B cell (primary cell): ENCODE data around the gene TFEB. TPM values are rescaled to one million over a fixed set of nuclear protein-coding genes. Genes with fewer than 3 reads are reported as not detected.
A peak's percentile ranks its signal among the peaks of the same experiment; 100 is the strongest.

Experiments used
- ATAC-seq: fragments of 200-7000 bp; cut with Tn5 transposase; one replicate; pipeline ENCODE4 v1.10.0; 2021; ENCODE audit warnings: low read depth, mild to moderate bottlenecking, moderate number of reproducible peaks, moderate library complexity
- CTCF ChIA-PET: fragments of 350-600 bp; sonication (Branson Sonifier 250); formaldehyde crosslinking; loops from one replicate; lab custom pipeline; 2021; ENCODE audit warnings: antibody characterized with exemption, inconsistent platforms; lab: Charles Lee
- POLR2A ChIA-PET: fragments of 350-600 bp; sonication (Branson Sonifier 250); formaldehyde crosslinking; loops from one replicate; lab custom pipeline; 2021; ENCODE audit warnings: antibody characterized with exemption; lab: Charles Lee
- DNase-seq: peaks from one replicate; pipeline ENCODE4 v3.0.0; 2013
- H2AFZ ChIP-seq: 2 replicates; pipeline ENCODE4 v1.6.1; 2012; ENCODE audit warnings: mild to moderate bottlenecking, low read depth, low read length; ENCODE audit not compliant: insufficient read depth, poor library complexity, severe bottlenecking
- H3K27ac ChIP-seq, 2 donors: 1 replicate in 1 of 2; 2 replicates in 1 of 2; pipeline ENCODE4 v1.5.1; 2012 to 2013; ENCODE audit warnings: low read length in 2 of 2, mild to moderate bottlenecking in 2 of 2, moderate library complexity in 1 of 2
- H3K27me3 ChIP-seq, 4 experiments: fragments of 200-600 bp in 1 of 4; sonication (generic) in 1 of 4; replicated peaks in 1 of 4; 1 replicate in 2 of 4; 2 replicates in 2 of 4; pipeline versions ENCODE4 v1.6.1 to v1.7.0; 2013 to 2016; ENCODE audit warnings: low read length in 3 of 4, mild to moderate bottlenecking in 2 of 4, mixed read lengths in 1 of 4, moderate library complexity in 1 of 4; ENCODE audit not compliant: insufficient read depth in 4 of 4, control insufficient read depth in 3 of 4; ENCODE audit errors: control extremely low read depth in 1 of 4
- H3K36me3 ChIP-seq, 2 experiments: replicated peaks in 1 of 2; 1 replicate in 1 of 2; 2 replicates in 1 of 2; pipeline versions ENCODE4 v1.6.1 to v1.7.1; 2013; ENCODE audit warnings: low read length in 1 of 2; ENCODE audit not compliant: insufficient read depth in 2 of 2, control insufficient read depth in 1 of 2; ENCODE audit errors: control extremely low read depth in 1 of 2, extremely low read depth in 1 of 2
- H3K4me1 ChIP-seq, 2 donors: fragments of 200-600 bp in 1 of 2; sonication (generic) in 1 of 2; 1 replicate in 1 of 2; 2 replicates in 1 of 2; pipeline versions ENCODE4 v1.5.1 to v1.6.1; 2013 to 2017; ENCODE audit warnings: low read length in 2 of 2; ENCODE audit not compliant: control insufficient read depth in 2 of 2, insufficient read depth in 2 of 2
- H3K4me2 ChIP-seq: replicated peaks from 2 replicates; pipeline ENCODE3; 2012; ENCODE audit warnings: mild to moderate bottlenecking, low read depth, low read length; ENCODE audit not compliant: poor library complexity, severe bottlenecking
- H3K4me3 ChIP-seq, 5 experiments: fragments of 200-600 bp in 1 of 5; sonication (generic) in 1 of 5; 1 replicate in 3 of 5; 2 replicates in 2 of 5; pipeline versions ENCODE4 v1.5.1 to v1.7.0; 2011 to 2016; ENCODE audit warnings: low read length in 4 of 5, mild to moderate bottlenecking in 4 of 5, low read depth in 2 of 5, control low read depth in 1 of 5, moderate library complexity in 1 of 5; ENCODE audit not compliant: insufficient read depth in 1 of 5; ENCODE audit errors: control extremely low read depth in 1 of 5, extremely low read depth in 1 of 5
- H3K79me2 ChIP-seq: fragments of 200-600 bp; sonication (generic); one replicate; pipeline ENCODE4 v1.6.0; 2016; ENCODE audit warnings: low read length; ENCODE audit not compliant: control insufficient read depth, insufficient read depth
- H3K9ac ChIP-seq: fragments of 200-600 bp; sonication (generic); 2 replicates; pipeline ENCODE4 v1.6.1; 2017; ENCODE audit warnings: mild to moderate bottlenecking, low read length, moderate library complexity
- H3K9me3 ChIP-seq, 3 donors: one replicate each; pipeline versions ENCODE4 v1.6.1 to v1.7.1; 2013; ENCODE audit warnings: low read length in 2 of 3; ENCODE audit not compliant: control insufficient read depth in 2 of 3, insufficient read depth in 1 of 3; ENCODE audit errors: control extremely low read depth in 1 of 3
- H4K20me1 ChIP-seq: 2 replicates; pipeline ENCODE4 v1.6.0; 2012; ENCODE audit warnings: mild to moderate bottlenecking, low read length; ENCODE audit not compliant: insufficient read depth, control insufficient read depth, poor library complexity, severe bottlenecking
- H3K27ac Mint-ChIP-seq: one replicate; pipeline ENCODE4 v1.8.0; 2021; ENCODE audit warnings: mixed read lengths
- H3K27me3 Mint-ChIP-seq: one replicate; pipeline ENCODE4 v1.8.0; 2021; ENCODE audit warnings: mixed read lengths
- H3K4me1 Mint-ChIP-seq: one replicate; pipeline ENCODE4 v1.8.0; 2021; ENCODE audit warnings: mixed read lengths
- H3K4me3 Mint-ChIP-seq: one replicate; pipeline ENCODE4 v1.8.0; 2021; ENCODE audit warnings: mixed read lengths
- H3K9me3 Mint-ChIP-seq: one replicate; pipeline ENCODE4 v1.8.0; 2022; ENCODE audit warnings: mixed read lengths; ENCODE audit not compliant: insufficient read depth
- EZH2 ChIP-seq: IDR thresholded peaks from 2 replicates; pipeline ENCODE4 v1.6.1; 2012; ENCODE audit warnings: borderline replicate concordance, low read depth, mild to moderate bottlenecking, moderate library complexity, low read length; ENCODE audit not compliant: insufficient read depth, poor library complexity, severe bottlenecking
- WGBS: methylation state at CpG from one replicate; pipeline ENCODE4 v1.1.5; 2013; ENCODE audit warnings: missing lambda C conversion rate; ENCODE audit not compliant: insufficient coverage; 5-methylcytosine and 5-hydroxymethylcytosine counted together
- intact Hi-C: fragments of 100-400 bp; cut with micrococcal nuclease; formaldehyde crosslinking; loops from one replicate; pipeline ENCODE4 v1.10.0; 2022
- polyA plus RNA-seq: library from polyadenylated mRNA; depleted of rRNA; stranded (reverse); fragments of >200 nt; gene quantifications from 2 replicates; pipeline ENCODE4 v1.2.3, GENCODE V29; 2012
- total RNA-seq, 2 donors: library from RNA; stranded (reverse); fragments of 120-200 nt in 1 of 2; gene quantifications; 1 replicate in 1 of 2; 2 replicates in 1 of 2; pipeline versions ENCODE4 v1.2.3 to v1.2.4, GENCODE V29; 2013 to 2022
- TF ChIP-seq, protein P1 (sequence below): fragments of 200-600 bp; IDR thresholded peaks from one replicate; pipeline ENCODE4 v1.8.0; 2022; ENCODE audit warnings: antibody characterized with exemption, mild to moderate bottlenecking

The TFEB gene
- total and polyA plus RNA-seq, 2 donors (not counting 1 experiment from before 2014, with no cell fraction given), result 113 to 148 TPM

DNA sequence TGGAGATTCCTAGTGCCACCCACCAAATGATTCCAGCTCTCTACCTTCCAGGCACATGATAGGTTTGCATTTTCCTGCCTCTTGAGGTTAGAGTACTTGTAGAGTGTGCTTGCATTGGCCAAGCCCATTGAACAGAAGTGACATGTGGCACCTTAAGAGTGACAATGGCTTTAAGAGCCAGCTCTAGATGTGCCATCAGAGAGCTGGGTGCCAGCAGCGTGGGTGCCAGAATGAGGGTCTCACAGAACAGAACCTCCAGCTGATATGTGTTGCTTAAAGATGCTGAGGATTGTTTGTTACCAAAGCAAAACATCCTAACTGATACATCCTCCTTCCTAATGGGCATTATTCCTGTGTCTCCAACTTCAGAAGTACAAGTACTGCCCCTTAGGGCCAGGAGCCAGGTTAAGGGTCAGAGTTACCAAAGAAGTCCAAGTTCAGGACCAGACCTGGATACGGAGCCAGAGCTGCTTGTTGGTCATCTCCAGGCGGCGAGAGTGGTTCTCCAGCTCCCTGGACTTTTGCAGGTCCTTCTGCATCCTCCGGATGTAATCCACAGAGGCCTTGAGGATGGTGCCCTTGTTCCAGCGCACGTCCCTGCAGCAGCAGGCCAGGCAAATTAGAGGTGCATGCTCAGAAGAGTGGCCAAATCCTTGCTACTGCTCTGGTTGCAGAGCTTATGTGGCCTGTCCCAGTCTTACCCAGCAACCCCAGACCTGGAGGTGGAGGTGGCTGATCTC is 49.6 kb downstream of the TFEB start:
- Histone ChIP-seq H3K9me3 (no peaks in the 10 kb centered on the region), H3K27me3 (no peaks in the 10 kb centered on the region), H4K20me1 (peaks cover 35% of the 10 kb centered on the region), H3K27ac (peak overlapping the region in 1 of 2 donors; percentile 30), H3K4me1 (peaks cover 9 to 26% of the 10 kb centered on the region in 2 donors), H3K9ac (no peak overlapping the region), H3K79me2 (peaks cover 9% of the 10 kb centered on the region), H3K36me3 (peaks cover 0 to 68% of the 10 kb centered on the region in 2 experiments), H3K4me3 (no peak overlapping the region), H3K4me2 (no peak overlapping the region), H2AFZ (no peak overlapping the region)
- Mint-ChIP-seq H3K9me3 (no peaks in the 10 kb centered on the region), H3K27ac (peak overlapping the region; percentile 20), H3K4me3 (no peak overlapping the region), H3K4me1 (peaks cover 23% of the 10 kb centered on the region), H3K27me3 (no peaks in the 10 kb centered on the region)
- CTCF ChIA-PET, result interaction anchor here (0.9 to 8.4 kb wide), 12 partner anchors 9 to 318 kb away, joined by 3 to 86 read pairs (median 5); partner anchors contain the start of gene TFEB
- DNase-seq (no peak), ATAC-seq (no peak)
- WGBS, result 97% methylated on average over 6 of the region's 7 CpGs
- intact Hi-C loops, result no loop called here
- POLR2A ChIA-PET, result interaction anchor here (0.7 to 3.5 kb wide), 2 partner anchors 37 to 48 kb away, joined by 10 to 24 read pairs; no protein-coding TSS in a partner anchor
- no peak for TF ChIP-seq EZH2
- TF ChIP-seq, protein P1, sequence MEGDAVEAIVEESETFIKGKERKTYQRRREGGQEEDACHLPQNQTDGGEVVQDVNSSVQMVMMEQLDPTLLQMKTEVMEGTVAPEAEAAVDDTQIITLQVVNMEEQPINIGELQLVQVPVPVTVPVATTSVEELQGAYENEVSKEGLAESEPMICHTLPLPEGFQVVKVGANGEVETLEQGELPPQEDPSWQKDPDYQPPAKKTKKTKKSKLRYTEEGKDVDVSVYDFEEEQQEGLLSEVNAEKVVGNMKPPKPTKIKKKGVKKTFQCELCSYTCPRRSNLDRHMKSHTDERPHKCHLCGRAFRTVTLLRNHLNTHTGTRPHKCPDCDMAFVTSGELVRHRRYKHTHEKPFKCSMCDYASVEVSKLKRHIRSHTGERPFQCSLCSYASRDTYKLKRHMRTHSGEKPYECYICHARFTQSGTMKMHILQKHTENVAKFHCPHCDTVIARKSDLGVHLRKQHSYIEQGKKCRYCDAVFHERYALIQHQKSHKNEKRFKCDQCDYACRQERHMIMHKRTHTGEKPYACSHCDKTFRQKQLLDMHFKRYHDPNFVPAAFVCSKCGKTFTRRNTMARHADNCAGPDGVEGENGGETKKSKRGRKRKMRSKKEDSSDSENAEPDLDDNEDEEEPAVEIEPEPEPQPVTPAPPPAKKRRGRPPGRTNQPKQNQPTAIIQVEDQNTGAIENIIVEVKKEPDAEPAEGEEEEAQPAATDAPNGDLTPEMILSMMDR, result no peak
